WERI-Rb-1 (cell line): Measurements from ENCODE around the gene MTX2.

Source experiments
- DNase-seq: peaks from one replicate; pipeline ENCODE4 v3.0.0-alpha.2; 2020
- H3K27ac ChIP-seq: fragments of 250-450 bp; sonication (Bioruptor Pico); 2 replicates; pipeline ENCODE4 v1.5.1; 2020; ENCODE audit warnings: mild to moderate bottlenecking, moderate library complexity
- H3K27me3 ChIP-seq: fragments of 250-450 bp; sonication (Bioruptor Pico); 2 replicates; pipeline ENCODE4 v1.5.1; 2021; ENCODE audit warnings: mild to moderate bottlenecking, low read depth, moderate library complexity; ENCODE audit not compliant: insufficient read depth, severe bottlenecking
- H3K36me3 ChIP-seq: fragments of 250-450 bp; sonication (Bioruptor Pico); 2 replicates; pipeline ENCODE4 v1.5.1; 2020; ENCODE audit warnings: mild to moderate bottlenecking, moderate library complexity
- H3K4me3 ChIP-seq: 2 replicates; pipeline ENCODE4 v1.5.1; 2011; ENCODE audit warnings: low read depth, mild to moderate bottlenecking, control low read depth, low read length
- H3K9me3 ChIP-seq: fragments of 250-450 bp; sonication (Bioruptor Pico); 2 replicates; pipeline ENCODE4 v1.5.1; 2021; ENCODE audit warnings: mild to moderate bottlenecking, moderate library complexity; ENCODE audit not compliant: severe bottlenecking
- CTCF ChIP-seq: IDR thresholded peaks from 2 replicates; pipeline ENCODE4 v1.5.1; 2011; ENCODE audit warnings: low read depth, mild to moderate bottlenecking, control low read depth, inconsistent platforms, low read length

The MTX2 gene

GRCh38 chr2:176325732-176326131 is 56.5 kb downstream of the MTX2 start:
- H3K27ac ChIP-seq: no peak overlapping the region
- TF ChIP-seq CTCF: no peak
- no peak overlapping the region for H3K4me3 ChIP-seq
- no peak for DNase-seq
- no peaks in the 10 kb centered on the region; the same call in 1 of the 2 replicates for H3K36me3 ChIP-seq
- H3K9me3 ChIP-seq: no peaks in the 10 kb centered on the region
- no peaks in the 10 kb centered on the region for H3K27me3 ChIP-seq

GRCh38 chr2:176328149-176328548 is 58.9 kb downstream of the MTX2 start:
- Histone ChIP-seq H3K36me3 (no peaks in the 10 kb centered on the region; the same call in 1 of the 2 replicates), H3K4me3 (no peak overlapping the region), H3K27me3 (no peaks in the 10 kb centered on the region), H3K27ac (no peak overlapping the region), H3K9me3 (no peaks in the 10 kb centered on the region)
- no peak for TF ChIP-seq CTCF
- DNase-seq: no peak

GRCh38 chr2:176330612-176331011 is 61.4 kb downstream of the MTX2 start:
- no peak overlapping the region for H3K4me3 ChIP-seq
- H3K27me3 ChIP-seq: no peaks in the 10 kb centered on the region
- H3K9me3 ChIP-seq: no peaks in the 10 kb centered on the region
- H3K27ac ChIP-seq: no peak overlapping the region
- H3K36me3 ChIP-seq: no peaks in the 10 kb centered on the region; the same call in 1 of the 2 replicates
- no peak for DNase-seq
- no peak for TF ChIP-seq CTCF

GRCh38 chr2:176331646-176332045 is 62.4 kb downstream of the MTX2 start:
- TF ChIP-seq CTCF: no peak
- Histone ChIP-seq H3K36me3 (no peaks in the 10 kb centered on the region; the same call in 1 of the 2 replicates), H3K9me3 (no peaks in the 10 kb centered on the region), H3K4me3 (no peak overlapping the region), H3K27me3 (no peaks in the 10 kb centered on the region), H3K27ac (no peak overlapping the region)
- DNase-seq: no peak

- peaks cover 7% of the 10 kb centered on the region for H3K36me3 ChIP-seq
Measured at GRCh38 chr2:176334729-176335128, 65.5 kb downstream of the MTX2 start.

More at GRCh38 chr2:176334729-176335128, 65.5 kb downstream of the MTX2 start:
- Histone ChIP-seq H3K4me3 (no peak overlapping the region), H3K27ac (no peak overlapping the region), H3K27me3 (no peaks in the 10 kb centered on the region), H3K9me3 (no peaks in the 10 kb centered on the region)
- no peak for DNase-seq
- TF ChIP-seq CTCF: no peak
